ENCODE data around the gene PAK5.

Gene PAK5

DNA sequence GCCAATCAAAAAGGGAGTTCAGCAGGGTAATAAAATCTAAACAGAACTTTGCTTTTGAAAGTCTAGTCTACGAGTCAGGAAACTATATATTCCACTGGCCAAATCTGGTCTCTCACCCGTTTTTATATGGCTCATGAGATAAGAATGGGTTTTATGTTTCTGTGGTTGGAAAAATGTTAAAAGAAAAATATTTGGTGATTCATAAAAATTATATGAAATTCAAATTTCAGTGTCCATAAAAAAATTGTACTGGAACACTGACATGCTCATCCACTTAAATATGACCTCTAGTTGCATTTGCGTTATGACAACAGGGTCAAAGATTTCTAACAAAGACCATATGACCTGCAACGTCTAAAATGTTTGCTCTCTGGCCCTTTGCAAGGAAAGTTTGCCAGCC is 346.8 kb downstream of the PAK5 start:
- Histone ChIP-seq H3K27ac (ENCODE audit: low read length) (no peak overlapping the region), H3K4me1 (ENCODE audit: low read length) (peaks cover 16% of the 10 kb centered on the region), H2AFZ (ENCODE audit: low read length) (no peak overlapping the region), H4K20me1 (ENCODE audit: insufficient read depth, low read length) (no peaks in the 10 kb centered on the region), H3K9ac (ENCODE audit: low read length) (no peak overlapping the region), H3K4me3 (ENCODE audit: low read length) (no peak overlapping the region), H3K27me3 (replicated peaks; ENCODE audit: insufficient read depth, low read length) (no peaks in the 10 kb centered on the region), H3K79me2 (ENCODE audit: low read length) (no peaks in the 10 kb centered on the region), H3K36me3 (replicated peaks; ENCODE audit: insufficient read depth, low read length) (no peaks in the 10 kb centered on the region), H3K4me2 (ENCODE audit: low read depth, low read length) (no peak overlapping the region), H3K9me3 (replicated peaks; ENCODE audit: insufficient read depth, low read length) (no peaks in the 10 kb centered on the region), H3F3A (ENCODE audit: insufficient read depth, low read length) (no peaks in the 10 kb centered on the region), H3K9me2 (replicated peaks; ENCODE audit: insufficient read depth, low read length) (no peaks in the 10 kb centered on the region)
- no peak for DNase-seq
- TF ChIP-seq, protein P1, sequence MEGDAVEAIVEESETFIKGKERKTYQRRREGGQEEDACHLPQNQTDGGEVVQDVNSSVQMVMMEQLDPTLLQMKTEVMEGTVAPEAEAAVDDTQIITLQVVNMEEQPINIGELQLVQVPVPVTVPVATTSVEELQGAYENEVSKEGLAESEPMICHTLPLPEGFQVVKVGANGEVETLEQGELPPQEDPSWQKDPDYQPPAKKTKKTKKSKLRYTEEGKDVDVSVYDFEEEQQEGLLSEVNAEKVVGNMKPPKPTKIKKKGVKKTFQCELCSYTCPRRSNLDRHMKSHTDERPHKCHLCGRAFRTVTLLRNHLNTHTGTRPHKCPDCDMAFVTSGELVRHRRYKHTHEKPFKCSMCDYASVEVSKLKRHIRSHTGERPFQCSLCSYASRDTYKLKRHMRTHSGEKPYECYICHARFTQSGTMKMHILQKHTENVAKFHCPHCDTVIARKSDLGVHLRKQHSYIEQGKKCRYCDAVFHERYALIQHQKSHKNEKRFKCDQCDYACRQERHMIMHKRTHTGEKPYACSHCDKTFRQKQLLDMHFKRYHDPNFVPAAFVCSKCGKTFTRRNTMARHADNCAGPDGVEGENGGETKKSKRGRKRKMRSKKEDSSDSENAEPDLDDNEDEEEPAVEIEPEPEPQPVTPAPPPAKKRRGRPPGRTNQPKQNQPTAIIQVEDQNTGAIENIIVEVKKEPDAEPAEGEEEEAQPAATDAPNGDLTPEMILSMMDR (IDR thresholded peaks at IDR 0.05; ENCODE audit: low read length): no peak
- TF ChIP-seq EZH2phosphoT487 (IDR thresholded peaks at IDR 0.05; ENCODE audit: low read length) (no peak), EZH2 (optimal IDR thresholded peaks at IDR 0.05; ENCODE audit: low read depth, low read length) (no peak)

DNA sequence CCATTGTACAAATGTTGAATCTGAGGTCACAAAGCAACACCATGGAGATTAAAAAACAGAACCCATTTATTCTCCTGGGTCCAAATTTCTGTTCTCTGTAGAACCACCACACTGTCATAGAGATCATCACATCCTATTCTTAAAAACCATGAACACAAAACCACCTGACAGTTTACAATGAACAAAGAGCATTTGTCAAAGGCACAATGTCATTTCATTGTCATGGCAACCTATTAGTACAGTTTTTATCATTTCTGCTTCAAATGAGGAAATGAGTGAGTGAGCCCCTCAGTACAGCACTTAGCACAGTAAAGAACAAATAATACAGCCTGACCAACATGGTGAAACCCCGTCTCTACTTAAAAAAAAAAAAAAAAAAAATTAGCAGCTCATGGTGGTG is 347.6 kb downstream of the PAK5 start:
- no peak for DNase-seq
- Histone ChIP-seq H3K9me2 (replicated peaks; ENCODE audit: insufficient read depth, low read length) (no peaks in the 10 kb centered on the region), H3K9ac (ENCODE audit: low read length) (no peak overlapping the region), H3K27ac (ENCODE audit: low read length) (no peak overlapping the region), H3K4me1 (ENCODE audit: low read length) (peaks cover 16% of the 10 kb centered on the region), H3K27me3 (replicated peaks; ENCODE audit: insufficient read depth, low read length) (no peaks in the 10 kb centered on the region), H3K79me2 (ENCODE audit: low read length) (no peaks in the 10 kb centered on the region), H3F3A (ENCODE audit: insufficient read depth, low read length) (no peaks in the 10 kb centered on the region), H3K4me2 (ENCODE audit: low read depth, low read length) (no peak overlapping the region), H2AFZ (ENCODE audit: low read length) (no peak overlapping the region), H3K36me3 (replicated peaks; ENCODE audit: insufficient read depth, low read length) (no peaks in the 10 kb centered on the region), H4K20me1 (ENCODE audit: insufficient read depth, low read length) (no peaks in the 10 kb centered on the region), H3K4me3 (ENCODE audit: low read length) (no peak overlapping the region), H3K9me3 (replicated peaks; ENCODE audit: insufficient read depth, low read length) (no peaks in the 10 kb centered on the region)
- TF ChIP-seq EZH2 (optimal IDR thresholded peaks at IDR 0.05; ENCODE audit: low read depth, low read length): no peak
- TF ChIP-seq, protein P1 (IDR thresholded peaks at IDR 0.05; ENCODE audit: low read length): no peak
- TF ChIP-seq EZH2phosphoT487 (IDR thresholded peaks at IDR 0.05; ENCODE audit: low read length): no peak

DNA sequence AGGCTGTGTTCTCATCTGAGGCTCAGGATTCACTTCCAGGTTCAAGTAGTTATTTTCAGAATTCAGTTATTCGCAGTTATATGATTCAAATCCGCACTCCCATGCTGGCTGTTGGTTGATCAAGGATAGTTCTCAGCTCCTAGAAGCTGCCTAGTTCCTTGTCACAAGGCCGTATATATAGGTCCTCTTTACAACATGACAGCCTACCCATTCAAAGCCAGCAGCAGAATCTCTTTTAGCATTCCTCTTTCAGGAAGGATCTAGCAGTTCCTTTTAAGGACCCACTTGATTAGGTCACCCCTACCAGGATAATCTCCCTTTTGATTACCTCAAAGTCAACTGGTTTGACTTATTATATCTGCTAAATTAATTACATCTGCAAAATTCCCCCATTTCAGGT is 348.2 kb downstream of the PAK5 start:
- Histone ChIP-seq H3K27me3 (replicated peaks; ENCODE audit: insufficient read depth, low read length) (no peaks in the 10 kb centered on the region), H3K9me3 (replicated peaks; ENCODE audit: insufficient read depth, low read length) (no peaks in the 10 kb centered on the region), H3K4me3 (ENCODE audit: low read length) (no peak overlapping the region), H3K79me2 (ENCODE audit: low read length) (no peaks in the 10 kb centered on the region), H2AFZ (ENCODE audit: low read length) (no peak overlapping the region), H4K20me1 (ENCODE audit: insufficient read depth, low read length) (no peaks in the 10 kb centered on the region), H3K9ac (ENCODE audit: low read length) (no peak overlapping the region), H3K36me3 (replicated peaks; ENCODE audit: insufficient read depth, low read length) (no peaks in the 10 kb centered on the region), H3K9me2 (replicated peaks; ENCODE audit: insufficient read depth, low read length) (no peaks in the 10 kb centered on the region), H3K4me2 (ENCODE audit: low read depth, low read length) (no peak overlapping the region), H3K27ac (ENCODE audit: low read length) (no peak overlapping the region), H3K4me1 (ENCODE audit: low read length) (peaks cover 16% of the 10 kb centered on the region), H3F3A (ENCODE audit: insufficient read depth, low read length) (no peaks in the 10 kb centered on the region)
- no peak for TF ChIP-seq EZH2 (optimal IDR thresholded peaks at IDR 0.05; ENCODE audit: low read depth, low read length)
- TF ChIP-seq EZH2phosphoT487 (IDR thresholded peaks at IDR 0.05; ENCODE audit: low read length): no peak
- TF ChIP-seq, protein P1 (IDR thresholded peaks at IDR 0.05; ENCODE audit: low read length): no peak
- DNase-seq: no peak
